A673 (cell line): ENCODE data around the gene IRF2.

Experiments used
- CTCF ChIP-seq: fragments of 300-800, 200-600 bp; sonication (generic); conservative IDR thresholded peaks from 2 replicates; pipeline ENCODE4 v1.5.1; 2017; ENCODE audit warnings: low read depth, mild to moderate bottlenecking, antibody characterized with exemption, low read length, moderate library complexity, mixed read lengths
- EZH2 ChIP-seq: fragments of 200-600 bp; sonication (generic); IDR thresholded peaks from 2 replicates; pipeline ENCODE4 v1.6.1; 2017; ENCODE audit warnings: borderline replicate concordance, low read depth, mild to moderate bottlenecking, mixed read lengths, antibody characterized with exemption, low read length; ENCODE audit not compliant: poor library complexity, severe bottlenecking

- TF ChIP-seq CTCF (no peak), EZH2 (no peak)
These were observed 116.6 kb downstream of the IRF2 start for GRCh38 chr4:184357772-184358171.
